PC-9 (cell line): Measurements from ENCODE around the gene ATP5ME. TPM values are rescaled to one million over a fixed set of nuclear protein-coding genes. Genes with fewer than 3 reads are reported as not detected.
"Not testable (repeated sequence)": the region's sequence is repeated elsewhere in the genome, so short reads cannot be mapped to it uniquely, and the experiment has no call there.

ENCODE experiments used
- BruUV-seq: library from RNA; stranded (reverse); fragments of 400-500 nt; replicated peaks from 2 replicates; lab custom pipeline; 2021; lab: Mats Ljungman, UMichigan
- CTCF ChIA-PET: fragments of 300-600 bp; sonication (Branson Sonifier 250); formaldehyde crosslinking; loops from one replicate; lab custom pipeline; 2022; ENCODE audit warnings: antibody characterized with exemption; lab: Charles Lee
- POLR2A ChIA-PET: fragments of 300-600 bp; sonication (Branson Sonifier 250); formaldehyde crosslinking; loops from one replicate; lab custom pipeline; 2022; ENCODE audit warnings: antibody characterized with exemption; ENCODE audit not compliant: unreplicated experiment; lab: Charles Lee
- DNase-seq, 2 experiments: peaks; one replicate each; pipeline versions ENCODE4 v3.0.0 to v3.0.0-alpha.2; 2015 to 2022; ENCODE audit warnings: mixed read lengths in 1 of 2
- H2AFZ ChIP-seq: fragments of 200-600 bp; sonication (generic); 2 replicates; pipeline ENCODE4 v1.8.1; 2017; ENCODE audit warnings: antibody characterized with exemption
- H3F3A ChIP-seq: fragments of 200-600 bp; sonication (generic); 2 replicates; pipeline ENCODE4 v1.8.1; 2017; ENCODE audit warnings: antibody characterized with exemption, mild to moderate bottlenecking, low read depth; ENCODE audit not compliant: insufficient read depth
- H3K27ac ChIP-seq: fragments of 200-600 bp; sonication (generic); 2 replicates; pipeline ENCODE4 v1.6.1; 2016; ENCODE audit warnings: mixed run types
- H3K27me3 ChIP-seq: fragments of 200-600 bp; sonication (generic); 2 replicates; pipeline ENCODE4 v1.6.1; 2016; ENCODE audit warnings: low read depth, mixed run types; ENCODE audit not compliant: insufficient read depth
- H3K36me3 ChIP-seq: fragments of 200-600 bp; sonication (generic); 2 replicates; pipeline ENCODE4 v1.6.1; 2016; ENCODE audit warnings: low read depth, mixed run types
- H3K4me1 ChIP-seq: fragments of 200-600 bp; sonication (generic); replicated peaks from 2 replicates; pipeline ENCODE4 v1.6.1; 2016; ENCODE audit warnings: mixed run types; ENCODE audit not compliant: insufficient read depth
- H3K4me2 ChIP-seq: fragments of 200-600 bp; sonication (generic); 2 replicates; pipeline ENCODE4 v1.6.1; 2017; ENCODE audit warnings: mixed run types
- H3K4me3 ChIP-seq: fragments of 200-600 bp; sonication (generic); 2 replicates; pipeline ENCODE4 v1.6.1; 2016; ENCODE audit warnings: mixed run types
- H3K79me2 ChIP-seq: fragments of 200-600 bp; sonication (generic); 2 replicates; pipeline ENCODE4 v1.6.1; 2017; ENCODE audit warnings: low read depth, mixed run types
- H3K9me2 ChIP-seq: fragments of 200-600 bp; sonication (generic); 2 replicates; pipeline ENCODE4 v1.8.1; 2017; ENCODE audit warnings: mild to moderate bottlenecking; ENCODE audit not compliant: insufficient read depth
- H3K9me3 ChIP-seq: fragments of 200-600 bp; sonication (generic); 2 replicates; pipeline ENCODE4 v1.8.1; 2016; ENCODE audit warnings: low read depth; ENCODE audit not compliant: insufficient read depth
- H4K20me1 ChIP-seq: fragments of 200-600 bp; sonication (generic); 2 replicates; pipeline ENCODE4 v1.8.1; 2017; ENCODE audit not compliant: insufficient read depth
- CTCF ChIP-seq: fragments of 200-600 bp; sonication (generic); conservative IDR thresholded peaks from 2 replicates; pipeline ENCODE4 v1.6.1; 2017; ENCODE audit warnings: mixed run types, antibody characterized with exemption, mild to moderate bottlenecking, moderate library complexity
- EZH2 ChIP-seq: fragments of 200-600 bp; sonication (generic); IDR thresholded peaks from 2 replicates; pipeline ENCODE4 v1.8.0; 2017; ENCODE audit warnings: antibody characterized with exemption, low read depth
- intact Hi-C: fragments of 100-400 bp; cut with micrococcal nuclease; formaldehyde crosslinking; loops from one replicate; pipeline ENCODE4 v1.10.0; 2022; ENCODE audit not compliant: unreplicated experiment
- total RNA-seq: library from RNA; stranded (reverse); gene quantifications from 2 replicates; pipeline ENCODE4 v1.2.3, GENCODE V29; 2021

ATP5ME gene
- total RNA-seq, 1 experiment from 2014 or later = 334 TPM

- Histone ChIP-seq H3F3A (no peaks in the 10 kb centered on the region), H3K4me2 (peak overlapping the region; percentile 94), H3K27ac (no peak overlapping the region), H3K79me2 (peaks cover 26% of the 10 kb centered on the region), H3K36me3 (peaks cover 5% of the 10 kb centered on the region; the same call in 1 of the 2 replicates), H3K27me3 (no peaks in the 10 kb centered on the region), H4K20me1 (no peaks in the 10 kb centered on the region), H3K4me1 (peaks cover 14% of the 10 kb centered on the region), H3K9me3 (no peaks in the 10 kb centered on the region), H3K9me2 (no peaks in the 10 kb centered on the region), H3K4me3 (peak overlapping the region; percentile 79), H2AFZ (no peak overlapping the region; the same call in 1 of the 2 replicates)
- TF ChIP-seq CTCF (no peak), EZH2 (no peak)
- CTCF ChIA-PET = interaction anchor here (1.6 kb wide), 1 partner anchor 70 kb away, joined by 12 read pairs; no protein-coding TSS in a partner anchor
- no peak for DNase-seq
- intact Hi-C loops = loop anchor here (1.0 kb wide), 2 partner anchors 15 to 71 kb away; no protein-coding TSS in a partner anchor
- POLR2A ChIA-PET = interaction anchor here (0.5 to 0.8 kb wide), 3 partner anchors 14 to 673 kb away, joined by 3 to 5 read pairs (median 5); partner anchors contain the start of gene UVSSA
- BruUV-seq = no TSS peak
These were observed 556 bp downstream of the ATP5ME start for GRCh38 chr4:673349-674091.

- Histone ChIP-seq H4K20me1 (no peaks in the 10 kb centered on the region), H3K27me3 (peaks cover 3% of the 10 kb centered on the region), H3K4me1 (peaks cover 14% of the 10 kb centered on the region), H3K4me3 (no peak overlapping the region), H2AFZ (no peak overlapping the region), H3F3A (no peaks in the 10 kb centered on the region), H3K79me2 (peaks cover 26% of the 10 kb centered on the region), H3K9me3 (no peaks in the 10 kb centered on the region), H3K27ac (no peak overlapping the region), H3K9me2 (no peaks in the 10 kb centered on the region), H3K4me2 (no peak overlapping the region), H3K36me3 (peaks cover 5% of the 10 kb centered on the region; the same call in 1 of the 2 replicates)
- ChIA-PET POLR2A (no interaction called here), CTCF (no interaction called here)
- no peak for TF ChIP-seq EZH2
- TF ChIP-seq CTCF = no peak
- BruUV-seq = no TSS peak
- intact Hi-C loops = no loop called here
- DNase-seq = no peak
These were observed 2.3 kb downstream of the ATP5ME start for GRCh38 chr4:671769-672168.

GRCh38 chr4:669806-670559 is 4.1 kb downstream of the ATP5ME start:
- H3F3A ChIP-seq, H3K27ac ChIP-seq, POLR2A ChIA-PET, H3K36me3 ChIP-seq, CTCF ChIA-PET, H2AFZ ChIP-seq, H3K4me1 ChIP-seq, intact Hi-C loops, H3K9me2 ChIP-seq, H4K20me1 ChIP-seq, H3K4me3 ChIP-seq, BruUV-seq, H3K4me2 ChIP-seq, DNase-seq, H3K9me3 ChIP-seq: not testable (repeated sequence)
- peaks cover 19% of the 10 kb centered on the region for H3K79me2 ChIP-seq
- peaks cover 21% of the 10 kb centered on the region for H3K27me3 ChIP-seq

- H3K9me2 ChIP-seq, H3K79me2 ChIP-seq, BruUV-seq, H2AFZ ChIP-seq, CTCF ChIA-PET, H4K20me1 ChIP-seq, H3K4me3 ChIP-seq, H3K4me2 ChIP-seq, intact Hi-C loops, POLR2A ChIA-PET, H3K36me3 ChIP-seq, DNase-seq, H3K9me3 ChIP-seq, H3F3A ChIP-seq, H3K4me1 ChIP-seq, H3K27ac ChIP-seq: not testable (repeated sequence)
- H3K27me3 ChIP-seq = peaks cover 29% of the 10 kb centered on the region
These were observed 5.9 kb downstream of the ATP5ME start for GRCh38 chr4:668219-668618.
